H1 (cell line): Measurements from ENCODE around the gene RGS5. TPM values are rescaled to one million over a fixed set of nuclear protein-coding genes. Genes with fewer than 3 reads are reported as not detected.

Experiments
- RFX5 ChIP-seq: IDR thresholded peaks from 2 replicates; pipeline ENCODE4 v1.6.1; 2011; ENCODE audit warnings: low read depth, low read length, improper control_type of control experiment, borderline replicate concordance
- TAF7 ChIP-seq: optimal IDR thresholded peaks from 2 replicates; pipeline ENCODE3; 2011; ENCODE audit warnings: low read depth, mild to moderate bottlenecking, inconsistent platforms, low read length, moderate library complexity, borderline replicate concordance
- polyA plus RNA-seq, 7 experiments: library from polyadenylated mRNA; depleted of rRNA in 3 of 7; stranded (reverse) in 5 of 7; unstranded in 2 of 7; fragments of >200 nt in 5 of 7; fragments of 200-250 nt in 2 of 7; gene quantifications; 1 replicate in 5 of 7; 2 replicates in 1 of 7; 4 replicates in 1 of 7; pipeline versions ENCODE4 v1.2.1 to v1.2.3, GENCODE V29; 2011 to 2013; ENCODE audit warnings: missing spikeins in 2 of 7, mixed read lengths in 2 of 7
- total RNA-seq: library from RNA; stranded (reverse); fragmentation: NEBNext Ultra II Directional; extraction: Animal tissue kit (Norgen Biotek cat#: 25700); gene quantifications from 2 replicates; pipeline ENCODE4 v1.2.1, GENCODE V29; 2021

Gene RGS5
- total and polyA plus RNA-seq, 2 of the 8 experiments (the other 6 are each of a cell fraction or from before 2014, with no cell fraction given): 75.5 to 103 TPM

- TF ChIP-seq RFX5 (no peak), TAF7 (no peak)
Observed at GRCh38 chr1:163171826-163172225, 30.9 kb downstream of the RGS5 start (continued).
